Chondrocyte (in vitro differentiated cells): ENCODE results near the gene LIMK1. TPM values are rescaled to one million over a fixed set of nuclear protein-coding genes. Genes with fewer than 3 reads are reported as not detected.

ENCODE experiments used
- DNase-seq: peaks from one replicate; pipeline ENCODE4 v3.0.0; 2021; ENCODE audit warnings: mixed read lengths, low spot score
- H3K27ac Mint-ChIP-seq: one replicate; pipeline ENCODE4 v1.8.0; 2021; ENCODE audit warnings: mild to moderate bottlenecking, moderate library complexity, mixed read lengths; ENCODE audit not compliant: unreplicated experiment
- H3K27me3 Mint-ChIP-seq: 2 replicates; pipeline ENCODE4 v1.8.0; 2021; ENCODE audit warnings: low read depth, mixed read lengths
- H3K36me3 Mint-ChIP-seq: 2 replicates; pipeline ENCODE4 v1.8.0; 2021; ENCODE audit warnings: low read depth, mixed read lengths
- H3K4me1 Mint-ChIP-seq: 2 replicates; pipeline ENCODE4 v1.8.0; 2021; ENCODE audit warnings: low read depth, mild to moderate bottlenecking, mixed read lengths
- H3K4me3 Mint-ChIP-seq: one replicate; pipeline ENCODE4 v1.8.0; 2021; ENCODE audit warnings: mild to moderate bottlenecking, moderate library complexity, mixed read lengths; ENCODE audit not compliant: unreplicated experiment
- H3K9me3 Mint-ChIP-seq: 2 replicates; pipeline ENCODE4 v1.8.0; 2021; ENCODE audit warnings: low read depth, mixed read lengths
- total RNA-seq: library from RNA; stranded (reverse); gene quantifications from 3 replicates; pipeline ENCODE4 v1.2.1, GENCODE V29; 2021
- TF ChIP-seq, protein P1 (sequence below): fragments of 200-600 bp; sonication (generic); IDR thresholded peaks from 2 replicates; pipeline ENCODE4 v1.5.0; 2021; ENCODE audit warnings: antibody characterized with exemption, mild to moderate bottlenecking, moderate library complexity

LIMK1 gene
- total RNA-seq, 1 donor from 2014 or later = 41.5 TPM

DNA sequence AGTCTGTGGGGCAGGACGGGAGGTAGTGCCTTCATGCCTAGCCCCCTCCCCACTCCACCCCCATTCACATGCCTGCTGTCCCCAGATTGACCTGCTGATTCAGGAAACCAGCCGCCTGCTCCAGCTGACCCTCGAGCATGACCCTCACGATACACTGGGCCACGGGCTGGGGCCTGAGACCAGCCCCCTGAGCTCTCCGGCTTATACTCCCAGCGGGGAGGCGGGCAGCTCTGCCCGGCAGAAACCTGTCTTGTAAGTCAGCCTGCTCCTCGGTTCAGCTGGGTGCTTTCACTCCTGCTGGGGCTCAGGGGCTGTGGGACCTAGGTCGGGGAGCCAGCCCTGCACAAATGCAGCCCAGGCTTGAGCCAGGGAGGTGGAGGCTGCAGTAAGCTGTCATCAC is 22.4 kb downstream of the LIMK1 start:
- no peaks in the 10 kb centered on the region for H3K27me3 Mint-ChIP-seq
- H3K27ac Mint-ChIP-seq = no peak overlapping the region
- H3K4me3 Mint-ChIP-seq = no peak overlapping the region
- peaks cover 27% of the 10 kb centered on the region for H3K36me3 Mint-ChIP-seq
- H3K9me3 Mint-ChIP-seq = no peaks in the 10 kb centered on the region
- no peak for DNase-seq
- H3K4me1 Mint-ChIP-seq = peaks cover 10% of the 10 kb centered on the region
- TF ChIP-seq, protein P1, sequence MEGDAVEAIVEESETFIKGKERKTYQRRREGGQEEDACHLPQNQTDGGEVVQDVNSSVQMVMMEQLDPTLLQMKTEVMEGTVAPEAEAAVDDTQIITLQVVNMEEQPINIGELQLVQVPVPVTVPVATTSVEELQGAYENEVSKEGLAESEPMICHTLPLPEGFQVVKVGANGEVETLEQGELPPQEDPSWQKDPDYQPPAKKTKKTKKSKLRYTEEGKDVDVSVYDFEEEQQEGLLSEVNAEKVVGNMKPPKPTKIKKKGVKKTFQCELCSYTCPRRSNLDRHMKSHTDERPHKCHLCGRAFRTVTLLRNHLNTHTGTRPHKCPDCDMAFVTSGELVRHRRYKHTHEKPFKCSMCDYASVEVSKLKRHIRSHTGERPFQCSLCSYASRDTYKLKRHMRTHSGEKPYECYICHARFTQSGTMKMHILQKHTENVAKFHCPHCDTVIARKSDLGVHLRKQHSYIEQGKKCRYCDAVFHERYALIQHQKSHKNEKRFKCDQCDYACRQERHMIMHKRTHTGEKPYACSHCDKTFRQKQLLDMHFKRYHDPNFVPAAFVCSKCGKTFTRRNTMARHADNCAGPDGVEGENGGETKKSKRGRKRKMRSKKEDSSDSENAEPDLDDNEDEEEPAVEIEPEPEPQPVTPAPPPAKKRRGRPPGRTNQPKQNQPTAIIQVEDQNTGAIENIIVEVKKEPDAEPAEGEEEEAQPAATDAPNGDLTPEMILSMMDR = no peak

DNA sequence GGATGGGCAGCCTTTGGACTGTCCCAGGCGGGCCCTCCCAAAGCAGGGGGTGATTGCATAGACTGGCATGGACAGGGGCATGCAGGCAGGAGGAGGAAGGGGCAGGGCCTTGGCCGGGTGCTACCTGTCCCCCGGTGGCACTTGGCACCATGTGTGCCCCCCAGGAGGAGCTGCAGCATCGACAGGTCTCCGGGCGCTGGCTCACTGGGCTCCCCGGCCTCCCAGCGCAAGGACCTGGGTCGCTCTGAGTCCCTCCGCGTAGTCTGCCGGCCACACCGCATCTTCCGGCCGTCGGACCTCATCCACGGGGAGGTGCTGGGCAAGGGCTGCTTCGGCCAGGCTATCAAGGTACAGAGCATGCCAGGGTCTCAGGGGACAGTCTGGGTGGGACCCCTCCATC is 23.2 kb downstream of the LIMK1 start:
- DNase-seq = no peak
- Mint-ChIP-seq H3K27ac (no peak overlapping the region), H3K27me3 (no peaks in the 10 kb centered on the region), H3K36me3 (peaks cover 32% of the 10 kb centered on the region), H3K4me1 (peaks cover 5% of the 10 kb centered on the region), H3K4me3 (no peak overlapping the region), H3K9me3 (no peaks in the 10 kb centered on the region)
- TF ChIP-seq, protein P1 = no peak

DNA sequence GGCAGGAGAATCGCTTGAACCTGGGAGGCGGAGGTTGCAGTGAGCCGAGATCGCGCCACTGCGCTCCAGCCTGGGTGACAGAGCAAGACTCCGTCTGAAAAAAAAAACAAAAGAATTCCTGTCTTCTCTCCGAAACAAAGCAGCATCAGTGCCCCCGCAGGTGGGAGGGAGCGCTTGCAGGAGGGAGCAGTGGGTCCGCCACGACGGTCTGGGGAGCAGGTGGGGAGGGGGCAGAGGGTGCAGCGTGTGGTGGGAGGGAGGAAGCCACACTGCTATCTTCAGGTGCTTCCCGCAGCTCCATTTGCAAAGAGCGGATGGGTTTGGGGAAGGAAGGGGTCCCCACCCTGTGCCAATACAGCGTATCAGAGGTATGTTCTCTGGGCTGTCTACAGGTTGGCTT is 31.7 kb downstream of the LIMK1 start:
- TF ChIP-seq, protein P1 = peak; percentile 18
- H3K27me3 Mint-ChIP-seq = no peaks in the 10 kb centered on the region
- peaks cover 24% of the 10 kb centered on the region for H3K36me3 Mint-ChIP-seq
- peaks cover 2% of the 10 kb centered on the region for H3K4me1 Mint-ChIP-seq
- H3K27ac Mint-ChIP-seq = no peak overlapping the region
- no peak for DNase-seq
- no peak overlapping the region for H3K4me3 Mint-ChIP-seq
- peaks cover 4% of the 10 kb centered on the region for H3K9me3 Mint-ChIP-seq

DNA sequence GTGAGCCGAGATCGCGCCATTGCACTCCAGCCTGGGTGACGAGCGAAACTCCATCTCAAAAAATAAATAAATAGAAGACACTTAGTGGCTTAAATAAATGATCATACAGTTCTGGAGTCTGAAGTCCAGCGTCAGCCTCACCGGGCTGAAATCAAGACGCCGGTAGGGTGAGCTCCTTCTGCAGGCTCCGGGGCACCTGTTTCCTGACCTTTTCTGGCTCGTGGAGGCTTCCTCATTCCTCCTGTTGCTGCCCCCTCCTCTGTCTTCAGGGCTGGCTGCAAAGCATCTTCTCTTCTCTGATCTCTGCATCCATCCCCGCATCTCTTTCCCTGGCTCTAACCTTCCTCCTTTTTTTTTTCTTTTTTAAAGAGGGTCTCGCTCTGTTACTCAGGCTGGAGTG is 32.8 kb downstream of the LIMK1 start:
- peaks cover 2% of the 10 kb centered on the region for H3K4me1 Mint-ChIP-seq
- no peak overlapping the region for H3K4me3 Mint-ChIP-seq
- H3K36me3 Mint-ChIP-seq = peaks cover 23% of the 10 kb centered on the region
- H3K9me3 Mint-ChIP-seq = peaks cover 4% of the 10 kb centered on the region
- TF ChIP-seq, protein P1 = no peak
- H3K27me3 Mint-ChIP-seq = no peaks in the 10 kb centered on the region
- no peak overlapping the region for H3K27ac Mint-ChIP-seq
- DNase-seq = no peak

DNA sequence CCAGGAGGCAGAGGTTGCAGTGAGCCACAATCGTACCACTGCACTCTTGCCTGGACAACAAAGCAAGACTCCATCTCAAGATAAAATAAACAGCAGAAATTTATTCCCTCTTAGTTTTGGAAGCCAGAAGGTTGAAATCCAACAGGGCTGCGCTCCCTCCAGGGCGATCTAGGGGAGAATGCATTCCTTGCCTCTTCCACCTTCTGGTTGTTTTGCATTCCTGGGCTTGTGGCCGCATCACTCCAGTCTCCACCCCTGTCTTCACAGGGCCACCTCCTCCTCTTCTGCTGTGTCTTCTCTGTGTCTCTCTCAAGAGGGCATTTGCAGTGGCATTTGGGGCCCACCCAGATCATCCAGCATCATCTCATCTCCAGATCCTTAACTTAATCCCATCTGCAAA is 36.2 kb downstream of the LIMK1 start:
- Mint-ChIP-seq H3K36me3 (peaks cover 17% of the 10 kb centered on the region), H3K4me3 (no peak overlapping the region), H3K4me1 (peaks cover 2% of the 10 kb centered on the region), H3K9me3 (peaks cover 4% of the 10 kb centered on the region), H3K27ac (no peak overlapping the region), H3K27me3 (no peaks in the 10 kb centered on the region)
- TF ChIP-seq, protein P1 = no peak
- DNase-seq = no peak
